OCI-LY7 (cell line): ENCODE measurements around the gene SUN2. TPM values are rescaled to one million over a fixed set of nuclear protein-coding genes. Genes with fewer than 3 reads are reported as not detected.

Experiments used
- BruUV-seq: library from RNA; stranded (reverse); fragments of 400-500 nt; replicated peaks from 2 replicates; lab custom pipeline; 2021; lab: Mats Ljungman, UMichigan
- CTCF ChIA-PET: fragments of 300-600 bp; sonication (Branson Sonifier 250); formaldehyde crosslinking; loops from one replicate; lab custom pipeline; 2022; ENCODE audit warnings: antibody characterized with exemption; ENCODE audit not compliant: unreplicated experiment; lab: Charles Lee
- POLR2A ChIA-PET: fragments of 300-600 bp; sonication (Branson Sonifier 250); formaldehyde crosslinking; loops from one replicate; lab custom pipeline; 2022; ENCODE audit warnings: antibody characterized with exemption; lab: Charles Lee
- DNase-seq: peaks from one replicate; pipeline ENCODE4 v3.0.0-alpha.2; 2015; ENCODE audit warnings: low spot score
- H2AFZ ChIP-seq: fragments of 200-600 bp; sonication (generic), shearing (Covaris generic); 2 replicates; pipeline ENCODE4 v1.6.1; 2014; ENCODE audit warnings: mild to moderate bottlenecking, antibody characterized with exemption, low read length, moderate library complexity
- H3K27ac ChIP-seq: fragments of 200-600 bp; sonication (generic); 2 replicates; pipeline ENCODE4 v1.5.1; 2014; ENCODE audit warnings: mixed run types, low read depth, mild to moderate bottlenecking, moderate library complexity, low read length, inconsistent platforms; ENCODE audit not compliant: poor library complexity, severe bottlenecking
- H3K36me3 ChIP-seq: fragments of 200-600 bp; sonication (generic); 2 replicates; pipeline ENCODE4 v1.6.1; 2014; ENCODE audit warnings: mild to moderate bottlenecking, antibody characterized with exemption, low read length, moderate library complexity, mixed read lengths; ENCODE audit not compliant: insufficient read depth
- H3K4me1 ChIP-seq: fragments of 200-600 bp; sonication (generic); 2 replicates; pipeline ENCODE4 v1.5.1; 2014; ENCODE audit warnings: mild to moderate bottlenecking, low read length; ENCODE audit not compliant: insufficient read depth, poor library complexity, severe bottlenecking
- H3K4me2 ChIP-seq: fragments of 200-600 bp; sonication (generic); 2 replicates; pipeline ENCODE4 v1.6.1; 2014; ENCODE audit warnings: mild to moderate bottlenecking, low read length
- H3K4me3 ChIP-seq: fragments of 200-600 bp; sonication (generic); 2 replicates; pipeline ENCODE4 v1.5.1; 2014; ENCODE audit warnings: mild to moderate bottlenecking, low read depth, low read length; ENCODE audit not compliant: poor library complexity, severe bottlenecking
- H3K79me2 ChIP-seq: fragments of 200-600 bp; sonication (generic); 2 replicates; pipeline ENCODE4 v1.6.1; 2016; ENCODE audit warnings: low read depth, mild to moderate bottlenecking, low read length, moderate library complexity, mixed read lengths; ENCODE audit not compliant: insufficient read depth
- H3K9me2 ChIP-seq: fragments of 200-600 bp; sonication (generic); 2 replicates; pipeline ENCODE4 v1.6.1; 2016; ENCODE audit warnings: mild to moderate bottlenecking, low read length, mixed read lengths; ENCODE audit not compliant: insufficient read depth
- H3K9me3 ChIP-seq: fragments of 200-600 bp; sonication (generic); 2 replicates; pipeline ENCODE4 v1.6.1; 2014; ENCODE audit warnings: mild to moderate bottlenecking, mixed run types, low read length, mixed read lengths
- H4K20me1 ChIP-seq: fragments of 200-600 bp; sonication (generic); 2 replicates; pipeline ENCODE4 v1.6.1; 2014; ENCODE audit warnings: mild to moderate bottlenecking, antibody characterized with exemption, low read length, moderate library complexity, mixed read lengths; ENCODE audit not compliant: insufficient read depth
- CTCF ChIP-seq: fragments of 200-600 bp; sonication (generic); conservative IDR thresholded peaks from 2 replicates; pipeline ENCODE4 v1.5.1; 2014; ENCODE audit warnings: mild to moderate bottlenecking, antibody characterized with exemption, low read length, moderate library complexity, mixed read lengths
- EZH2phosphoT487 ChIP-seq: fragments of 200-600 bp; sonication (generic); IDR thresholded peaks from 2 replicates; pipeline ENCODE4 v1.6.1; 2018; ENCODE audit warnings: low read depth, borderline replicate concordance, mild to moderate bottlenecking, mixed run types, antibody characterized with exemption, low read length, moderate library complexity, mixed read lengths
- intact Hi-C: fragments of 100-400 bp; cut with micrococcal nuclease; formaldehyde crosslinking; loops from one replicate; pipeline ENCODE4 v1.10.0; 2022; ENCODE audit not compliant: unreplicated experiment
- total RNA-seq, 2 experiments: library from RNA; depleted of rRNA in 1 of 2; stranded (reverse); fragments of >200 nt in 1 of 2; shearing (Covaris generic) in 1 of 2; gene quantifications; 2 replicates each; pipeline ENCODE4 v1.2.3, GENCODE V29; 2014 to 2022

The SUN2 gene
- total RNA-seq, 2 experiments from 2014 or later, result 59.1 to 80.2 TPM

- Histone ChIP-seq H3K27ac (no peak overlapping the region), H3K4me3 (no peak overlapping the region), H2AFZ (no peak overlapping the region), H3K36me3 (peaks cover 67% of the 10 kb centered on the region), H3K9me2 (no peaks in the 10 kb centered on the region), H4K20me1 (0 out of 2 replicates have a peak, but pooled peaks cover 4% of the 10 kb centered on the region), H3K4me1 (peaks cover 31% of the 10 kb centered on the region), H3K79me2 (peaks cover 6% of the 10 kb centered on the region; the same call in 1 of the 2 replicates), H3K4me2 (no peak overlapping the region), H3K9me3 (no peaks in the 10 kb centered on the region)
- no peak for DNase-seq
- CTCF ChIA-PET, result no interaction called here
- TF ChIP-seq EZH2phosphoT487 (no peak), CTCF (no peak)
- no TSS peak for BruUV-seq
- POLR2A ChIA-PET, result no interaction called here
- intact Hi-C loops, result loop anchor here (10.0 kb wide), 1 partner anchor 694 kb away; no protein-coding TSS in a partner anchor
These were observed 5.2 kb downstream of the SUN2 start for GRCh38 chr22:38750638-38751037.

- H3K36me3 ChIP-seq, result peaks cover 72% of the 10 kb centered on the region
- no peak overlapping the region for H2AFZ ChIP-seq
- peaks cover 31% of the 10 kb centered on the region for H3K4me1 ChIP-seq
- no TSS peak for BruUV-seq
- H3K79me2 ChIP-seq, result peaks cover 6% of the 10 kb centered on the region; the same call in 1 of the 2 replicates
- no peak overlapping the region for H3K27ac ChIP-seq
- CTCF ChIA-PET, result no interaction called here
- intact Hi-C loops, result loop anchor here (10.0 kb wide), 1 partner anchor 695 kb away; no protein-coding TSS in a partner anchor
- 0 out of 2 replicates have a peak, but pooled peaks cover 4% of the 10 kb centered on the region for H4K20me1 ChIP-seq
- H3K9me2 ChIP-seq, result no peaks in the 10 kb centered on the region
- no peak for TF ChIP-seq EZH2phosphoT487
- no peak for TF ChIP-seq CTCF
- no peak overlapping the region for H3K4me3 ChIP-seq
- POLR2A ChIA-PET, result no interaction called here
- no peak overlapping the region for H3K4me2 ChIP-seq
- DNase-seq, result no peak
- no peaks in the 10 kb centered on the region for H3K9me3 ChIP-seq
These were observed 5.7 kb downstream of the SUN2 start for GRCh38 chr22:38750104-38750503.

- Histone ChIP-seq H2AFZ (no peak overlapping the region), H3K9me3 (no peaks in the 10 kb centered on the region), H4K20me1 (0 out of 2 replicates have a peak, but pooled peaks cover 1% of the 10 kb centered on the region), H3K4me1 (peaks cover 20% of the 10 kb centered on the region), H3K9me2 (no peaks in the 10 kb centered on the region), H3K36me3 (peaks cover 87% of the 10 kb centered on the region), H3K27ac (no peak overlapping the region), H3K79me2 (no peaks in the 10 kb centered on the region), H3K4me3 (no peak overlapping the region), H3K4me2 (no peak overlapping the region)
- CTCF ChIA-PET, result no interaction called here
- no peak for TF ChIP-seq EZH2phosphoT487
- TF ChIP-seq CTCF, result no peak
- POLR2A ChIA-PET, result interaction anchor here (0.7 kb wide), 1 partner anchor 60 kb away, joined by 3 read pairs; no protein-coding TSS in a partner anchor
- no peak for DNase-seq
- BruUV-seq, result no TSS peak
- intact Hi-C loops, result no loop called here
These were observed 7.2 kb downstream of the SUN2 start for GRCh38 chr22:38748487-38749136.
